ENCODE results near the gene HOXA3. TPM values are rescaled to one million over a fixed set of nuclear protein-coding genes. Genes with fewer than 3 reads are reported as not detected.

The HOXA3 gene
- total RNA-seq, 2 experiments from 2014 or later: not detected

DNA sequence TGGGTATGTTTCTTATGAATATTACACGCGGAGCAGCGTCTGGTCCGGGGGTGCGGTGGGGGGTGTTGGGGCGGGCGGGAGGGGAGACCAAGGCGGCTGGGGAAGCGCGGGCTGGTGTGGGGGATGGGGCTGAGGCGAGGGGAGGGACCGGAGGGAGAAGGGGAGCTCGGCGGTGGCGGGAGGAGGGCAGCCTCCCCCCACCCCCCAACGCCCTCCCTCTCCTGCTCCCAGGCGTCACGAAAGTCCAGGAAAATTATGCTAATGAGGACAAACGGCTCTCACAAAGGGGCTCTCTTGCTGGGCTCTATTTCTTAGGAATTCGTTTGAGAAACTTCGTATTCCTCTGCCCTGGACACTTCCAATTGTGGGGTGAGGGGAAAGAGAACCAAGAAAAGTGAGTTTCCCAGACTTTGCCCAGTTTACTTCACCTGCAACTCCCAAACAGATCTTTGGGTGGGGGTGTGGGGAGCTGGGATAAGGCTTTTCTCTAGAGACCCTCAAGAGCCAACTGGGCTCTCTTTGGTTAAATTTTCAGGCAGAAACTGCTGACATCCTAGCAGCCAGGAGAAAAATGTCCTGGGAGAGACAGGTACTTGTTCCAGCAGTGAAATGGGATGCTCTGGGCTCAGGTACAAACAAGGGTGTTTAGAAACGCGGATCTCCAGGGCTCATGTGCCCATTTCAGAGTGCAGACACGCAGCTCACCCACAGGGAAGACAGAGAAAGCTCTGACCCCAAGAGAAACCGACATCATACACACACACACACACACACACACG is 38.2 kb downstream of the HOXA3 start:
- ChIA-PET POLR2A (no interaction called here), CTCF (no interaction called here)

DNA sequence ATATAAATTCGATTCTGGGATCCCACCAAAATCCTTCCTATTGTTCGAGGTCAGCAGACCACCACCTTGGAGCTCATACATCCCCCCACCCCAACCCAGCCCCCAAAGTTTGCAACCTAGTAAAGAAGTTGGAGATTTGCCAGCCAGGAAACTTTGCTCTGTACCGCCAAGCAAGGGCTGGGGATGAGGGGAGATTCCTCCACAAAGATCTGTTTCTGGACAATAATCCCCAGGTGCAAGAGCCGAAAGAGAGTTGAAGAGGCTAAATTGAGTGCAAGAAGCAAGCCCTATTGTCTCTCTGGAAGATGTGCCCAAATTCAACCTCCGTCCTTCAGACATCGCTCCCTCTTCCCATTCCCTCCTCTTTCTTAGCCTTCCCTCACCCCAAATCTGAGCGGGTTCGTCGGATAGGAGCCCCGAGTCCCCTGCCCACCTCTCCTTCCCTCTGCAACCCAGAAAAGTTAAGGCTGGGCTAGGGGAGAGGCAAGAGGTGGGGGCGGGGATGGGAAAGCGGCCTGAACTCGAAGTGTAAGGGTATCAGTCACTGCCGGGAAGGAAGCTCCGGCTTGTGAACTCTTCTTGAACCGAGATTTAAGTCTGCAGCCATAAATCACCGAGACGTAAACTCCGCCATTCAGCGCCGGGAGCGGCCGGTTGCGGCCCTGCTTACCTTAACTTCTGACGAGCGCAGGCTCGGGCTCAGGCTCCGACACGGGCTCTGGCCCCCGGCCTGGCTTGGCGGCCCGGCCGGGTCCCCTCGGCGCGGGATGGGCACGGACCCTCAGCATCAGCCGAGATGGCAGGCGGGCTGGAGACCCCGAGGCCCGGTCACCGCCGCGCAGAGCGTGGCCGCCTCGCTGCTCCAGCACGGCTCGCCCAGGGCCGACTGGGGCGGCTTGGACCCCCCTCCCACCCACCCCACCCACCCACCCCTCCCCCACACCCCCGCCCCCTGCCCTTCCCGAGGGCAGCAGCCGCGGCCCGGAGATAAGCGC is 39.1 kb downstream of the HOXA3 start:
- ChIA-PET POLR2A (no interaction called here), CTCF (no interaction called here)

DNA sequence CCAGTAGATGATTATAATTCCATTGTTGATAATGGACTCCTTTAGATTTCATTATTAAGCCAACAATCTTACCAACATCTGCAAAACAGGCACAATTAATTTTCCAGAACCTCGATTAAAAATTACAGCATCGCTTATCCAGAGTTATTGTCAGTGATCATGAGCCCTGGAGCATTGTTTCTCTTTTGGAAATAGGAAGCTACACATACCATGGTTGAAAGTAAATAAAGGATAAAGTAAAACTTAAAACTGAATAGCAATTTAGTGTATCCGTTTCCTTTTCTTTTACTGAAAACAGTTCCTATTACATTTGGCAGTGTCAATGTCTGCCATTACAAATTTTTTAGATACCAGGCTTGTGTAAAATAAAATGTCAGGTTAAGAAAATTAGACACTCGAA is 40.0 kb downstream of the HOXA3 start:
- POLR2A ChIA-PET: no interaction called here
- CTCF ChIA-PET: no interaction called here

DNA sequence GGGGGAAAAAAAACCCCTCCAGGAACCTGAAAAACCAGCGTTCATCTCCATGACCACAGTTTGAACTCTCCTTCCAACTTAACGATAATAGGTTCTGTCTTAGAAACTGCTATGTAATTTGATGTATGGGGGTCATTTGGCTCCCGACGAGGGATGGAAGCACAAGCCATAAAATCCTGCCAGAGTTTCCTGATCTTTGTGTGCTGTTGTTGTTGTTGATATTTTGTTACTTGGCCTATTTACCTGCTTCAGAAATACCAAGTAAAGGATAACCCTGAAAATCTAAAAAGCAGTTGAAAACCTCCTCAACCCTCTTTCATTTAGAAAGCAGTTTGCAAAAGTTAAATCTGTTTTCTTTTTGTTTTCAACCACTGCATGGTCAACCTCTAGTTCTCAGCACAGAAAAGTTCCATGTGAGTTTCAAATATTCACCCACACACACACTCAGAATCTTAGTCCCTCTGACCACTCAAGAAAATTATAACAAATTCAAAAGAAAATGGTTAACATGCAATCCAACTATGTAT is 40.6 kb downstream of the HOXA3 start:
- CTCF ChIA-PET: no interaction called here
- POLR2A ChIA-PET: no interaction called here

DNA sequence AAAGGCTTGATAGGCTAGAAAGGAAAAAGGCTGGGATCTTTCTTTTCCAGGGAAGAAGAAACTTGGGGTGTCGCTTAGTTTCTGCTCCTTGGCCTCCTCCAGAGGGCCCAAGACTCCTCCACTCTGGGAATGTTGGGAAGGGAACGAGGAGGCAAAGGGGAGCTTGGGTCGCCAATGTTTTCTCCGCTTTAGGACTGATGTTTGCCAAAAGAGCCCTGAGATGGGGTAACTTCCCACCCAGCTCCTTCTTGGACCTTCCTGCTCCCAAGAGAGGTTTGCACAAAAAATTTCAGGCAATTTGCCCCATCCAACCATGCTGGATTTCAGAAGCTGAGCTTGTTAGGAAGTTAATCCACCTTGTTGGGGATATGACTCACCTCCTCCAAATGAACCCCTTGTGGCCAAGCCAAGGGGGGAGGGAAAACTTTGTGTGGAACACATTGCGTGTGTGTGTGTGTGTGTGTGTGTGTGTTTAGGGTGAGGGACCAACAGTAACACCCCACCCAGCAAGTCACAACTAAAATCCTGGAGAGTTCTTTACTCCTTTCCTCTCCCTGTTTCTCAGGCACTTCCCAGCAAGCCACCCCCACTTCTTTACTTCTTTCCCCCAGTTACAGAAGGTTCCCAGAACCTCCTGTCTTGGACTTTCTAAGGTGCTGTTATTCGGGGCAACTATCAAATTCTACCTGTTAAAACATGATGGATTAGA is 41.2 kb downstream of the HOXA3 start:
- ChIA-PET CTCF (no interaction called here), POLR2A (no interaction called here)

DNA sequence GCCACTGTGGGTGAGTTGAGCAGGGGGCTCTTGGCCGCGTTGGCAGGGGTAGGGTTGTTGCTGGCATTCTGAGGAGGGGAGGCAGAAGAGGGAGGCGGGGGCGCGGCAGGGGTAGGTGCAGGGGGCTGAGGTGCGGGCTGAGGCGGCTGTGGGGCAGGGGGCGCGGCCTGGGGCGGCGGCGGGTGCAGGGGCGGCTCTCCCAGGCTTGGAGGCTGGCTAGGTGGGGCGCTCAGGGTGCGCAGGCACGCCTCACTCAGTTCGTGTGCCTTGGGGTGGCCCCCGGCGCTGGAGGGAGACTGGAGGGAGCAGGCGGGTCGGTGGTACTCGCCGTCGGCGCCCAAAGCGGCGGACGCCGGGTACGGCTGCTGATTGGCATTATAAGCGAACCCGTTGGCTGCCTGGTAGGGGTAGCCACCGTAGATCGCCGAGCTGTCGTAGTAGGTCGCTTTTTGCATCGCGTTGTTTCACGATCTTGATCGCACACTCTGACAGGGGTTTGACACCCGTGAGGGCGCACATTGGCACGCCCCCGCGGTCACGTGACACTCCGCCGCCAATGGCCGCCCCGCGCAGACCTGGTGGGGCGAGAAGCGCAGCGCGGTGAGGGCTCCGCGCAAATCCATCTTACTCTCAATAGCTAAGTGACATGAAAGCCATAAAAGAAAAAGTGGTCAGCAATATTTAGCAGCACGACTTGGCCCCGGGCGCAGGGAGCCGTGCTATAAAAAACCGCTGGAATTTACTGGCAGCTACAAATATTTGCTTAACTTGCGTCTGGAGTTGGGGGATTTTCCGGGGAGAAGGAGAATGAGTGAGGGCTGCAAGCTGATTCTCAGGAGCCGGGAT is 42.0 kb downstream of the HOXA3 start:
- POLR2A ChIA-PET: interaction anchor here (0.6 kb wide), 1 partner anchor 842 kb away, joined by 5 read pairs; no protein-coding TSS in a partner anchor

DNA sequence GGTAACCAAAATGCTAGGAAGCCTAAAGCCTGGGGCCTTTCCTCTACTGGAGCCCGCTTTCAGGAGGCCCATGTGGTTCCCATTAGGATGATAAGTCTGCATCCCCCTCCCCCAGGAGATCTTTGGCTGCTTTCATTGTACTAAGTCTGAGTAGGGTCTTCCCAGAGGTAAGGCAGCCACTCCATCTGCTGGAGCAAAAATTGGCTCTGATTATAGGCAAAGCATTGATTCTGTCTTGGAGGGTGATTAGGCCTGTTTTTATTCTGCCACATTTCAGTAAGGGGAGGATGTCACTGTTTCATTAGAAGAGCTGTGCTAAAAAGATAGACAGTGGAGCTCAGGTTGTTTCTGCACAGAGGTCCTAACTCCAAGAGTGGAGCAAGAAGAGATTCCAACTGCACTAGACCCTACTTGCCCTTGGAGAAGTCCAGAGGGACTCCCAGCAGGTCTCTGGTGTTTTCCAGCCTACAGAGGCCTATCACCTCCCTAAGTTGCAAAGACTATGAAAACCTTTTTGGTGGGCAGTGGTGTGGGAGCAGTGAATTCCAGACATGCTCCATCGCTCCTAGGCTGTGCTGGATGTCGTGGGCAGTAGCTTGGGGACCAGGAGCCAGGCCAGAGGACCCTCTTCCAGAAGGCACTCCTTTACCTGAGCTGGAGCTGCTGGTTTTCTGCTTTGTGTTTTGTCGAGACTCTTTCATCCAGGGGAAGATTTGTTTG is 42.8 kb downstream of the HOXA3 start:
- CTCF ChIA-PET: no interaction called here
- POLR2A ChIA-PET: interaction anchor here (0.6 kb wide), 1 partner anchor 841 kb away, joined by 5 read pairs; no protein-coding TSS in a partner anchor

More for the DNA sequence above, 42.0 kb downstream of the HOXA3 start:
- CTCF ChIA-PET: no interaction called here

DNA sequence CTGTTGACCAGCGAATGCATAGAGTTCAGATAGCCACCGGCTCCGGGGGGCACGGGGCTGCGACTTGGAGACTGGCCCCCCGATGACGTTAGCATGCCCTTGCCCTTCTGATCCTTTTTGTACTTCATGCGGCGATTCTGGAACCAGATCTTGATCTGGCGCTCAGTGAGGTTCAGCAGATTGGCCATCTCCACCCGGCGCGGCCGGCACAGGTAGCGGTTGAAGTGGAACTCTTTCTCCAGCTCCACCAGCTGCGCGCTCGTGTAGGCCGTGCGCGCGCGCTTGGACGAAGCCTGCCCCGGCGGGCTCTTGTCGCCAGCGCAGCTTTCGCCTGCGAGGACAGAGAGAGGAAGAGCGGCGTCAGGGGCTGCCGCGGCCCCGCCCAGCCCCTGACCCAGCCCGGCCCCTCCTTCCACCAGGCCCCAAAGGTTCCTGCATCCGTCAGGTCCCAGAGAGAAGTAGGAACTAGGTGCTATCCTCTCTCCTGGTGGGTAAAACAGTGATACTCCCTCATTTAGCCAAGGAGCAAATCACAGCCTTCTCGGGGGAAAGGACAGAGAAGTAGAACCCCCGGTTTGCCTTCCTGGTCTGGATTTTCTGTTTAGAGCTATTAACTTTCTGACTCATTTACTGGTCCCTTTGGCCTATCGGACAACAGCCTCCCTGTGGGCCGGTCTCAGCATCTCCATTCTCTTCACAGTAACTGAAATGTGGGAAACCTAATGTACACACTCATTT is 43.8 kb downstream of the HOXA3 start:
- POLR2A ChIA-PET: no interaction called here
- CTCF ChIA-PET: no interaction called here

DNA sequence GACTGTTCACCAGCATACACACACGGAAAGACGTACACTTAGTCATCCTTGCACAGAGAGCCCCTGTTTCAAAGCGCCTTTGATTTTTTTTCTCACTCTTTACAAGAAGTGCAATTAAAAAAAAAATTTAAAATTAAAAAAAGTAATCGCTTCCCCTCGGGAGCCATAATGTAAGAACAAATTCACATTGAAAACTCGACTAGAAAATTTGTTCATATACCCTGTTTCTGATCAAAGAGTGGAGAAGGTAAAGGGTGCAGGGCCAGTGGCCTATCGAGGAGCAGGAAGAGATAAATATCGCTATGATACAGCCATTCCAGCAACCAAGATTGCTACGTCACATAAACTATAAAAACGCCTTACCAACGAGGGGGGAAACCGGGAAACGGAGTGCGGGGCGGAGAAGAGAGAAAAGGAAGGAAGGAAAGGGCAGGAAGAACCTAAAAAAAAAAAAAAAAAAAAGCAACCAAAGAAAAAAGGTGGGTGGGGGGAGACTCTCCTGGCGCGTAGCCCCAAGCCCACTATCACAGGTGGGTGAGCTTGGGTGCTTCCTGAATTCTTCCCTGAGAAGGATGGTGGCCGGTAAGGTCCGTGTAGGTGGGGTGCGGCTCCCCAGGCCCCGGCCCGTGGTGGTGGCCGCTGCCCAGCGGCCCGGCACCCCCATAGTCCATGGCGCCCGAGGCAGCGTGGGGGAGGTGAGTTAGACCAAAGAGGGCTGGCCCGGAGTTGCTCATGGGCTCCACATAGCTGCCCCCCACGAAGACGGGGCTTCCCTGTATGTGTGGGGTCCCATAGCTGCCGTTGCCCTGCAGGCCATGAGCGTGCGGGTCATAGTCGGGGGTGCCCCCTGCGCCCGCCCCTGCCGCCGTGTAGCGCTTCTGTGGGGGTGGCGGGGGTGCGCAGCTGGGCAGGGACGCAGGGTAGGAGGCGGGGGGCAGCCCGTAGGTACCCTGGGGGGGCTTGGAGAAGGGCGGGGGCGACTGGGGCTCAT is 44.7 kb downstream of the HOXA3 start:
- CTCF ChIA-PET: interaction anchor here (0.7 kb wide), 1 partner anchor 1693 kb away, joined by 3 read pairs; no protein-coding TSS in a partner anchor
- POLR2A ChIA-PET: no interaction called here

DNA sequence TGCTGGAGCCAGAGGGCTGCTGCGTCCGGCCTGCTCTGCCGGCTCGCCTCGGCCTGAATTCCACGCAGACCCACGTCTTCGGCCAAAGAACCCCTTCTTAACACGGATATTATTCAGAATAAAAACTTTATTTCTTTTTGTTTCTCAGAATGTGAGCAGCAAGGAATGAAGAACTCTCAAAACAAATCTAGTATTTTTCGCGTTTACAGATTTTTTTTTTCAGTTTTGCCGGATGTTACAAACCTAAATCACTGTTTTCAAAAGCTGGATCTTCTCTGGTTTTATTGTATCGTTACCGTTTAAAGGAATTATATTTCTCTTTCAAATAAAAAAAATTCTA is 45.5 kb downstream of the HOXA3 start:
- CTCF ChIA-PET: no interaction called here
- POLR2A ChIA-PET: no interaction called here

DNA sequence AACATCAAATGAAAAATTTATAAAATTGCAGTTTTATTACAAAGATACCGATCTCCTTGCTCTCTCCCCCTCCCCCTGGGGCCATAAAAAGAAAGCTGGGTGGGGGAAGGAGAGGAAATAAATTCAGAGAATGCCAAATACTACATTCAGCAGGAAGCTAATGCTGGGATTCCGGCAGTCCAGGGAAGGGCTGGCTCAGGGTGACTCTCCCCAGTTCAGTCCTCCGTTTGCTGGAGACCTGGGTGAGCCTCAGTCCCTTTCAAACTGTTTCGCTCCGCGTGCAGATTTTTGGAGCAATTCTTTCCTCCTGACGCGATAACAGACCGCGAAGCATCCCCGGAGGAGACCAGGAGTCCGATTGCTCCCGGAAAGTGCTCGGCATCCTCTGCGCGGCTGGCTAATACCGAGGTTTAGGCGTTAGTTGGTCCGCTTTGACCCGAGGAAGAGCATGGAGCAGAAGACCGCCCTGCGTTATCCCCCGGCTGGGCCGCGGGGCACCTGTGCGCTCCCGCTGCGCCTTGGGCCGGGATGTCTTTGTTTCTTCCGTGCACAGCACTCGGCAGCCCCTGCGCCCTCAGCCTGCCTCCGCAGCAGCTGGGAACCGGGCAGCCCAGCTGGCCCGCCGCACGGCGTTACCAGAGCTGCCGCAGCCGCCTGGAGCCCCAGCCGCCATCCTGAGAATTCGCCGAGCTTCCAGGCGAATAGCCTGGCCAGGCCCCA is 46.0 kb downstream of the HOXA3 start:
- ChIA-PET CTCF (no interaction called here), POLR2A (no interaction called here)

DNA sequence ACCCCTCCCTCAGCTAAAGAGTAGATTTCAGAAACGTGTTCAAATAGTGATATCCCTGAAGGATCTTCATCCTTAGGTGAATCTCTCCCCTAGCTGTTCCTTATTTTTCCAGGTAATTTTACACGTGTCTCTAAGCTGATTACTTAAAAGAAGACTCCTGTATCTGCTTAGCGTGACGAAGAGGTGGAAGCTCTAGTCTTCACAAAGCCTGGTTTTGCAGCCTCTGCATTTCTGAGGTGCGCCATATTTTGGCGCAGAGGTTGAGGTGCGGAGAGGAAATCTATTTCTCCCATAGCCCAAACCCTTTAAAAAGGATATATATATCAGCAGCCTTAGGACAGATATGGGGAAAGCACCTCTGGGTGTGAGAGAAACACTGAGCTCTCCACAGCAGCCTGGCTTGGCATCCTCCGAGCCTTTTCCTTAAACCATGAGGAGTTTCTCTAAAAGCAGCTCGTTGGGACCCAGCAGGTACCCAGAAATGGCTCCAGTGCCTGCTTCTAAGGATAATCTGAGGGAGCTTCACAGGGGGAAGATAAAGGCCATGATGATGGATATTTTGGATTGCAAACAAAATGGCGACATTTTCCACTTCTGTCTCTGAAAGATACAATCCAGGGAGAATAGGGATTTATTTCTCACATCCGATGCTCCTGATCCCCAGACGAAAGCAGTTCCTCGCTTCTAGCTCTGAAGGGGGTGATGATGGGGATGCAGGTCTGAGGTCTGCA is 46.9 kb downstream of the HOXA3 start:
- POLR2A ChIA-PET: no interaction called here
- CTCF ChIA-PET: no interaction called here

DNA sequence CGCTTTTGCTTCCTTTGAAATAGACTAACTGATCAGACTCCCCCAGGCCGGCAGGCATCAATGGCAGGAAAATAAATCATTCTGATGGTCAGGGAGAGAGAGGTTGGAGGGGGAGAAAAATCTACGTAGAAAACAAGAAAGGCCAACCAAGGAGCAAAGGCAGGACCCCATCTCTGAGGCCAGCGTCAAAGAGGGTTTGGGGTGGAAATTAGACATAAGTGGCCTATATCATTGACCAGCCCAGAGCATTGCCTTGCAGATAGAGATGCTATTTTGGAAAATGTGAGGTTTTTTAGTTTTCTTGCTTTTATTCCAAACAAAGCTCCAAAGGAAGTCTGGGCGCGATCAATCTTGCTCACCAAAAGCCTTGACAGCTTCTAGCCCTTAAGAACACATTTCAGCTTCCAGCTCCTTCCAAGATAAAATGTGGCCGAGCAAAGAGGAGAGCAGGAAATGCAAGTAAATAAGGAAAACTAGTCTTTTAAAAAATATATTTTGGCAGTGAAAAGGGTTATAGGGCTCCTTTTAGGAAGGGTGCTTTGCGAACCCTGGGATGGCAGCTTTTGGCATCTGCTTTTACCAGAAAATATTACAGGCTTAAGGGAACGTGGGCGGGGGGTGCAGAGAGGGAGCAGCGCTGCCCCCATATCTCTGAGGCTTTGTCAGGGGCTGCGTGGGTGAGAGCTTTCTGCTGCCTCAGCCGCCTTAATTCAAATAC is 47.9 kb downstream of the HOXA3 start:
- CTCF ChIA-PET: no interaction called here
- POLR2A ChIA-PET: no interaction called here

DNA sequence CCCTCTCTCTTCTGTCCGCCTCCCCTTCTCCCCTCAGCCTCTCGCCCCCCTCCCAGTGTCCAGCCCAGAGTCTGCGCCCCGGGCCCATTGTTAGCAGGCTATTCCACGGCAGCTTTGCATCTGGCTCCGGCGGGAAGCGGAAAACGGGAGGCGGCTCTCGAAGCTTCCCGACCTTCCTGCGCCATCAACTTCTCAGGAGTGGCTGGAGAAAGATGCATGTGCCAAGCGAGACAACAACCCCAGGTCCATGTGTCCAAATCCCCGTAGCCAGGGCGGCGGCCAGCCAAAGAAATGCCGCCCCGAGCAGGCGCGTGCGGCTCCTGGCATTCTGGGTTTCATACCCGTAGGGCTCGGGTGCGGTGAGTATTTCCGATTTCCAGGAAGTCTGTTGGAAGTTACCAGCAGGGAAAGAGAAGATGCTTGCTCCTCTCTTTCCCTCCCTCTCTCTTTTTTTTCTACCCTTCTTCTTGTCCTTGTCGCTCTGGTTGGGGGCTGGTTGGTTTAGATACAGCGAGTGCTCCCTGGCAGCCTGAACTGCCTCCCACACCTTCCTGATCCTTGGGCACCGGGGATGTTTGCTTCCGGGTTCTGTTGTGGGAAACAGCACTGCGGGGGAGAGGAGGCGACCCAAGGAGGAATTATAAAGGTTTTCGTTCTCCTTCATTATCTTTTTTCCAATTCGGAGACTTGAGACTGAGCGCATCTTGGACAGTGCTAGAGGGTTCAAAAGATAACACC is 48.7 kb downstream of the HOXA3 start:
- POLR2A ChIA-PET: no interaction called here
- CTCF ChIA-PET: no interaction called here
